Measurements from ENCODE around the gene SHROOM3.

Gene SHROOM3

DNA sequence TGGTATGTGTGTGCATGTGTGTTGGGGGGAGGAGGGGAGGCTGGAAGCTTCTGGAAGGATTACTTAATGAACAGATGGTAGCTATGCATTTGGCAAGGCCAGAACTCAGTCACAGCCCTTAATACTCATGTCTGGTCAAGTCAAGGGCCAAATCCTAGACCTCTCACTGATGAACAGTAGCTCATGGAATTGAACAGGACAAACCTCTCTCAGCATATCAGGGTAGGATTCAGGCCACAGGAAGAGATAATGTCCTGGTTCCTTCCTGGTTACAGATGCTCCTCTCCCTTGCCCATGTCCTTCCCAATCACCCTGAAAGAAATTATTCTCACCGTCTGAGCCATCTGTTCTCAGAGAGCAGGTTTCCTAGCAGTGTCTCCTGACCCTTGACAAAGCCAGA lies 297.2 kb downstream of the SHROOM3 start:
- TF ChIP-seq POLR2A (IDR thresholded peaks at IDR 0.05; ENCODE audit: low read length) (no peak), GATA1 (IDR thresholded peaks at IDR 0.05; ENCODE audit: low read depth, low read length) (no peak)
- no peak for DNase-seq

DNA sequence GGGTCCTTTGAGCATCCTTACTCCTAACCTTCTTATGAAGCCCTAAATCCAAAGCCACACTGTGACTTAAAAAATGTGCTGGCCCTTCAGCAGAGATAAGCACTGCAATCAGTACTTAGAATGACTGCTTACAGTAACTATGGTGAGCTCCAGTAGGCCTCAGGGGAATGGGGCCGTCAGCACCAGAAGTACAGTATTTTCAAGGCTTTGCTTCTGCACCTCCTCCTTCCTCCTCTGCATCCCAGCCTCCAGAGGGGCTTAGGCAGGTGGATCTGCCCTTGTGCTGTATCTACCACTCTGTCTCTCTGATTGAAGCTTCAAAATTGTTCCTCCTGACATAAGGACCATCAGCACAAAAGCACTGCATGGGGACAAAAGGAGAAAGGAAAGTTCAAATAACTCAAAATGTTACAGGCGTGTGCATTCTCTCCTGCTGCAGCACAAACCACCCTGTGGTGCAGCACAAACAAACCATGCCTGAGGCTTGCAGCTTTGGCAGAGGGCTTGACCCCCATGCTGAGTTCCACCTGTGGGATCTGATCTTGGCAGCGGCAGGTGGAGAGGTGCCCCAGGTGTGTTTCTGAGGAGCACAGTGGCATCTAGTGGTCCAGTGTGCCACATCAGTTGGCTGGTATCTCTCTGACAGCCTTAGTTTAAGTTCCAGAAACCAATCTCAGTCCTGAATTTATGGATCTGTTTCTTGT lies 298.2 kb downstream of the SHROOM3 start:
- DNase-seq, result no peak

DNA sequence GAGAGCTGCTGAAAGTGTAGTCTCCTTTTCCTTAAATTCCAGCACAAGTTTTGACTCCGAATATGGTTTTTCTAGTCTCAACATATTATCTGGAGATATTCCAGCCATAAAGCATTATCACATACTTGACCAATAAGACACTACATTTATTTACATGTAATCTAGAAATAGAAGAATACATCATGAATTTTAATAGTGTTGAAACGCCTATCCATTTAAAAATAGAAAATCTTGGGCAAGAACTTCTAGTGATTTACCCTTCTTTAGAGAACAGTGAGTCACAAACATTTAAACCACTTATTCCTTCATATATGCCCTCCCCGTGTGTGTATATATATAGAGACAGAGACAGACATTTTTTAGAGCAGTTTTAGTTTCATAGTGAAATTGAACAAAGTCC lies 301.4 kb downstream of the SHROOM3 start:
- no peak for DNase-seq
- TF ChIP-seq GATA1 (IDR thresholded peaks at IDR 0.05; ENCODE audit: low read depth, low read length) (no peak), POLR2A (IDR thresholded peaks at IDR 0.05; ENCODE audit: low read length) (no peak)

More for the DNA sequence above, 298.2 kb downstream of the SHROOM3 start:
- no peak for TF ChIP-seq POLR2A (IDR thresholded peaks at IDR 0.05; ENCODE audit: low read length)
- TF ChIP-seq GATA1 (IDR thresholded peaks at IDR 0.05; ENCODE audit: low read depth, low read length), result no peak

DNA sequence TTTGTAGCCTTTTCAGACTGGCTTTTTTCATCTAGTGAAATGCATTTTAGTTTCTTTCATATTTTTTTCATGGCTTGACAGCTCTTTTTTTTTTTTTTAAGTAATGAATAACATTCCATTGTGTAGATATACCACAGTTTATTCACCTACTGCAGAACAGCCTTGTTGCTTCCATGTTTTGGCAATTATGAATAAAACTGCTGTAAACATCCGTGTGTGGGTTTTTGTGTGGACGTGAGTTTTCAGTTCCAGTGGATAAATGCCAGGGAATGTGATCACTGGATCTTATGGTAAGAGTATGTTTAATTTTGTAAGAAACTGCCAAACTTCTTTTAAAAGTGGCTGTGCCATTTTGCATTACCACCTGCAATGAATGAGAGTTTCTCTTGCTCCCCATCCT lies 302.2 kb downstream of the SHROOM3 start:
- DNase-seq, result no peak
- TF ChIP-seq POLR2A (IDR thresholded peaks at IDR 0.05; ENCODE audit: low read length) (no peak), GATA1 (IDR thresholded peaks at IDR 0.05; ENCODE audit: low read depth, low read length) (no peak)

DNA sequence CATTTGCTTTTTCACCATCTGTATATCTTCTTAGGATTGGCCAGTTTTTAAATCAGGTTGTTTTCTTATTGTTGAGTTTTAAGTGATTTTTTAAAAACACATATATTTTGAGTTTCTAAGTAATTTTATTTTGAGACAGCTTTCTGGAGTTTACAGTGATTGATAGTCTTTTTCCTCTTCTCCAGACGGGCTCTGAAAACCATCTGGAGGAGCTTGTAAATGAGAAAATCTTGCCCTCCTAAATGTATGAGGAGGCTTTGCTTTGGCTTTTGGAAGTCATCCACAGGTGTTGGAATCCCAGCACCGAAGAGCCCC lies 302.7 kb downstream of the SHROOM3 start:
- DNase-seq, result no peak
- TF ChIP-seq GATA1 (IDR thresholded peaks at IDR 0.05; ENCODE audit: low read depth, low read length), result no peak
- TF ChIP-seq POLR2A (IDR thresholded peaks at IDR 0.05; ENCODE audit: low read length), result no peak

DNA sequence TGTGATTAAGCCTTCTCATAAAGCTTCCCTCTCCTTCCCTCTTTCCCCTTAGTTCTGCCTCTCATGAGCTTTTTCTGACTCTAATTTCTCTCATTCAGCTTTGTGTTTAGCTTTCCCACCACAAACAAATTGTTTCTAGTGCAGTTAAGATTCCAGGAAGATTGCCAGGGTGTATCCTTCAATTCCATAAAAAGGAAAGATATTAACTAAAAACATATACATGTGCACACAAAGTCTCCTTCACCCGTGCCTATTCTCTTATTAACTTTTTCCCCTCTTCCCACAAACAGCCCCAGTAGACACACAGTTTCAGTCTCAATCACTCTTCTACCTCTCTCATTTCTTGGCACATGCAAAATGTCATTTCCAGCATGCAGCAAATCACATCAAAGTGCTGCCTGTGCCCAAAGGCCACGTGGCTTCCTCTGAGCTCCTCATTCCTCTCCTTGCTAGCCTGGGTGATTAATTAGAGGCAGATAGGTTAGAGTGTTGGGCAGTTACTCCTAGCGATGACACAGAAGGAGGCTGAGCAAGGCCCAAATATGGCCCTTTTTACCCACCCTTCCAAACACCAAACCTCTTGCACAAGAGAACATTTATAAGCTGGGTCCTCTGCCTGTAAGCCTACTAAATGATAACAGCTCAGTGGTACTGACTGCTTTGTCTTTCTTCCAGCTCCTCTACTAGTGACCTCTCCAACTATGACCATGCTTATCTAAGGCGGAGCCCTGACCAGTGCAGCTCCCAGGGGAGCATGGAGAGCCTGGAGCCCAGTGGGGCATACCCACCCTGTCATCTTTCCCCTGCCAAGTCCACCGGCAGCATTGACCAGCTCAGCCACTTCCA lies 303.3 kb downstream of the SHROOM3 start:
- no peak for TF ChIP-seq POLR2A (IDR thresholded peaks at IDR 0.05; ENCODE audit: low read length)
- no peak for DNase-seq

DNA sequence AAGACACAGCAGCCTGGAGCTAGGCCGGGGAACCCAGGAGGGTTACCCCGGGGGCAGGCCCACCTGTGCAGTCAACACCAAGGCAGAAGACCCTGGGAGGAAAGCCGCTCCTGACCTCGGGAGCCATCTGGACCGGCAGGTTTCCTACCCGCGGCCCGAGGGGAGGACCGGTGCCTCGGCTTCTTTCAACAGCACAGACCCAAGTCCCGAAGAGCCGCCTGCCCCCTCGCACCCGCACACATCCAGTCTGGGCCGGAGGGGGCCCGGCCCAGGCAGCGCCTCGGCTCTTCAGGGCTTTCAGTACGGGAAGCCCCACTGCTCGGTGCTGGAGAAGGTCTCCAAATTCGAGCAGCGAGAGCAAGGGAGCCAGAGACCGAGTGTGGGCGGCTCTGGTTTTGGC lies 305.2 kb downstream of the SHROOM3 start:
- no peak for TF ChIP-seq POLR2A (IDR thresholded peaks at IDR 0.05; ENCODE audit: low read length)
- no peak for TF ChIP-seq GATA1 (IDR thresholded peaks at IDR 0.05; ENCODE audit: low read depth, low read length)
- no peak for DNase-seq

DNA sequence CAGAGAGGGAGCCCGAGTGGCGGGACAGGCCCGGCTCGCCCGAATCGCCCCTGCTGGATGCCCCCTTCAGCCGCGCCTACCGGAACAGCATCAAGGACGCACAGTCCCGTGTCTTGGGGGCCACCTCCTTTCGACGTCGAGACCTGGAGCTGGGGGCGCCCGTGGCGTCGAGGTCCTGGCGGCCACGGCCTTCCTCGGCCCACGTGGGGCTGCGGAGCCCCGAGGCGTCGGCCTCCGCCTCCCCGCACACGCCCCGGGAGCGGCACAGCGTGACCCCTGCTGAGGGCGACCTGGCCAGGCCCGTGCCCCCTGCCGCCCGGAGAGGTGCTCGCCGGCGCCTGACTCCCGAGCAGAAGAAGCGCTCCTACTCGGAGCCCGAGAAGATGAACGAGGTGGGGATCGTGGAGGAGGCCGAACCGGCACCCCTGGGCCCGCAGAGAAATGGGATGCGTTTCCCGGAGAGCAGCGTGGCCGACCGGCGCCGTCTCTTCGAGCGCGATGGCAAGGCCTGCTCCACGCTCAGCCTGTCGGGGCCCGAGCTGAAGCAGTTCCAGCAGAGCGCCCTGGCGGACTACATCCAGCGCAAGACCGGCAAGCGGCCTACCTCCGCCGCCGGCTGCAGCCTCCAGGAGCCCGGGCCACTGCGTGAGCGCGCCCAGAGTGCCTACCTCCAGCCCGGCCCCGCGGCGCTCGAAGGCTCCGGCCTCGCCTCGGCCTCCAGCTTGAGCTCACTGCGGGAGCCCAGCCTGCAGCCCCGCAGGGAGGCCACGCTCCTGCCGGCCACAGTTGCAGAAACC lies 306.0 kb downstream of the SHROOM3 start:
- TF ChIP-seq GATA1 (IDR thresholded peaks at IDR 0.05; ENCODE audit: low read depth, low read length), result no peak
- DNase-seq, result no peak

DNA sequence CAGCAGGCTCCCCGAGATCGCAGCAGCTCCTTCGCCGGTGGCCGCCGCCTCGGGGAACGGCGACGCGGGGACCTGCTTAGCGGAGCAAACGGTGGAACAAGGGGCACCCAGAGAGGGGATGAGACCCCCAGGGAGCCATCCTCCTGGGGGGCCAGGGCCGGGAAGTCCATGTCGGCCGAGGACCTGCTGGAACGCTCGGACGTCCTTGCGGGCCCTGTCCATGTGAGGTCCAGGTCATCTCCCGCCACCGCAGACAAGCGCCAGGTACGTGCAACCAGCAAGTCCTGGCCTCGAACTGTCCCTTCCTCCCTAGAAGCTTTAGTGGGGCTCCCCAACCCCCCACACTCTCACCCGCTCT lies 306.6 kb downstream of the SHROOM3 start:
- no peak for DNase-seq
- no peak for TF ChIP-seq POLR2A (IDR thresholded peaks at IDR 0.05; ENCODE audit: low read length)
- TF ChIP-seq GATA1 (IDR thresholded peaks at IDR 0.05; ENCODE audit: low read depth, low read length), result no peak

DNA sequence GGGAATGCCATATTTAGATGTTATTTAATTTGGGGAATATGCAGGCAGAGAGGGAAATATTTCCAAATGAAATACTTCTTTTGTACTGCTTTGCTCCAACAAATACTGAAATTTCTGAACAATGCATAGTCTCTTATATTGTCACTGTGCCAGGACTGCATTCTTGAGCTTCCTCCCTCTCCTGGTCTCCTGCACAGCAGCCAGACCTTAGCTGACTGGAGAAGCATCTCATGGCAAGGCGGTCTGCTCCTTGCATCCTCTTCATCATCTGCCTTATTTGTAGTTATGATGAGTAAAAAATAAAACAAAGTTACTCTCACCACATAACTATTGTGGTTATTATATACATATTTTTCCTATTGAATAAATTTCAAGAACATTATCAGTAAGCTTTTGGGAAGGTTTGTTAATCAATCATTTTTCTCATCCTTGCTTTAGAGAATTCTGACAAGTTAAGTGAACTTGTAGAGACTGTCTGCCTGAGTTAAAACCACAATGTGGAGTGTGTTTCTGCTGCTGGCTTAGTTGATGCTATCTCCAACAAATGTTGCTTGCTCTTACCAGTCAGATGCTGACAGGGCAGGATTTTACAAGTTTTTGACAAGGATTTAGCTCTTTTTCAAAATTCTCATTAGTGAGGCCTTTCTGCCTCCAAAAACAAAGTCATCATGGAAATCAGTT lies 309.4 kb downstream of the SHROOM3 start:
- no peak for TF ChIP-seq GATA1 (IDR thresholded peaks at IDR 0.05; ENCODE audit: low read depth, low read length)
- TF ChIP-seq POLR2A (IDR thresholded peaks at IDR 0.05; ENCODE audit: low read length), result no peak
- DNase-seq, result no peak

DNA sequence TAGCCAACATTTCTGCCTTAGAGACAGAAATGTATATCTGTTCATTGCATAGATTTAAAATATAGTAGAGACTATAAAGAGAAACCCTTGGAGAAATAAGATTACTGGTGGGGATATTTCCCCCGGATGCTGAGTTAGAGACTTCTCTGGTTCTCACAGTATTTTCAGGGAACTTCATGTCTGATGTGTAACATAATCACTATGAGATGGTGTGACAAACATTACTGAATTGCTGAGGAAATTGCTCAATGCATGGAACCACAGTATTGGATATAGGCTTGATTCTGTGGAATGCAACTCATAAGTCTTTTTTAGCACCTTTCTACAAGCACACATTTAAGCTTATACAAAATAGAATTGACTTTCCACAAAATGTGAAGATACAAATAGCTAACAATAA lies 310.2 kb downstream of the SHROOM3 start:
- DNase-seq, result no peak
- TF ChIP-seq POLR2A (IDR thresholded peaks at IDR 0.05; ENCODE audit: low read length) (no peak), GATA1 (IDR thresholded peaks at IDR 0.05; ENCODE audit: low read depth, low read length) (no peak)

DNA sequence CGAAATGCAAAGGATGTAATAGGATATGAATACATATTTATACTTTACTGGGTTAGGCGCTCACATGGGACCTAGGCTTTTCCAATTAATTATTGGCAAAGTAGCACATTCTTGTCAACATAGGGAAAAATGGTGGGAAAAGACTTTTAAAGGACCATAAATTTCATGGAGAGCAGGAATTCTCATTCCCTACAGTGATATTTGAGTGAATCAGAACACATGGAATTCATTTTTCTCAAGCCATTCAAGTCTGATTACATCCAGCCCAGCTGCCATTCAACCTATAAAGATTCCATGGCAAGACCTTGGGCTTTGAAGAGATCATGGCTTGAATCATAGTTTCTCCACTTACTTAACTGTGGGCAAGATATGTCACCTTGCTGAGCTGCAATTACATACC lies 312.5 kb downstream of the SHROOM3 start:
- TF ChIP-seq GATA1 (IDR thresholded peaks at IDR 0.05; ENCODE audit: low read depth, low read length) (no peak), POLR2A (IDR thresholded peaks at IDR 0.05; ENCODE audit: low read length) (no peak)

DNA sequence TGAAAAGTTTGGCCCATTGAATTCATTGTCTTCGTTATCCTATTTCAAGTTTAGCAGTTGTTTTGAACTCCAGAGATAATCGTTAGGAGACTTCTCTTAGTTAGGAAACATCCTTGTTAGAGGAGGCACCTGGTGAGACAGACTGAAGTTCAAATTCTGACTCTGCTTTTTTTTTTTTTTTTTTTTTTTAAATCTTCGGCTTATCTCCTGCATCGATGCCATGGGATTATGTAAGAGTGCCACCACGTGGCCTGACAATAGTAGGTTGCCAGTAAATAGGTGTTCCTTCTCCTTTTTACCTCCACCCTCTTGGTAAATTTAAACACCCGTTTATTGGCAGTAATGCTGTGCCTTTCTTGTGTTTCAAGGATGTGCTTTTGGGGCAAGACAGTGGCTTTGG lies 313.6 kb downstream of the SHROOM3 start:
- TF ChIP-seq GATA1 (IDR thresholded peaks at IDR 0.05; ENCODE audit: low read depth, low read length) (no peak), POLR2A (IDR thresholded peaks at IDR 0.05; ENCODE audit: low read length) (no peak)

More for the DNA sequence above, 312.5 kb downstream of the SHROOM3 start:
- no peak for DNase-seq

DNA sequence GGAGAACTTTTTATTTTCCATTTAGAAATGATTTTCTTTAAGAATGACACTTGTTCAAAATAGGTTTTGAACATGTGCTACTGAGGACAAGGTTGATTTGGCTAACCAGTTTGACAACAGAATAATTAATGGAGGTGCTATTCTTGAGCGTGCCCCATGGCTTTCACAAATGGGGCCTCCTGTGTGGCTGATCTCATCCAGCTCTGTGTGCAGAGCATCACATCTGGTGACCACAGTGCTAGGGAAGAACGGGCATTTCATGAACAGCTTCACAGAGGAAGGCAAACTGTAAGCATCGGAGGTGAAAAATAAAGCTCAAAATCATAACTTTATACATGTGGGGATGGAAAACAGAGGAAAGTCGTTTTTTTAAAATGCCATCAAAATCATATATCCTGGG lies 314.3 kb downstream of the SHROOM3 start:
- no peak for DNase-seq
- TF ChIP-seq GATA1 (IDR thresholded peaks at IDR 0.05; ENCODE audit: low read depth, low read length) (no peak), POLR2A (IDR thresholded peaks at IDR 0.05; ENCODE audit: low read length) (no peak)

More for the DNA sequence above, 313.6 kb downstream of the SHROOM3 start:
- peak; percentile 15 to 26 for DNase-seq

Data from erythroblast (primary cell).